HG03039 (cell line): Measurements from ENCODE around the gene LRRFIP1.

Source experiments
- ATAC-seq: cut with Tn5 transposase; IDR thresholded peaks from one replicate; pipeline ENCODE4 v1.9.1; 2021; ENCODE audit warnings: mild to moderate bottlenecking, moderate library complexity; ENCODE audit not compliant: unreplicated experiment

LRRFIP1 gene

DNA sequence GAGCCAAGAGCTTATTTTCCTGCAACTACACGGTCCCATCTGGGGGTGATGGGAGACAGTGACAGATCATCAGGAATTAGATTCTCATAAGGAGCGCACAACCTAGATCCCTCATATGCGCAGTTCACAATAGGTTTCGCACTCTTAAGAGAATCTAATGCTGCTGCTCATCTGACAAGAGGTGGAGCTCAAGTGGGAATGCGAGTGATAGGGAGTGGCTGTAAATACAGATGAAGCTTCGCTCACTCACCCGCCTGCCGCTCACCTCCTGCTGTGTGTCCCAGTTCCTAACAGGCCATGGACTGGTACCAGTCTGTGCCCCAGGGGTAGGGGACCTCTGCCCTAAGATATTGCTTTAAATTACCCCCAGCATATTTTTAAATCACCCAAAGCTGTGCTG, 10.8 kb downstream of the LRRFIP1 start:
- no peak for ATAC-seq

DNA sequence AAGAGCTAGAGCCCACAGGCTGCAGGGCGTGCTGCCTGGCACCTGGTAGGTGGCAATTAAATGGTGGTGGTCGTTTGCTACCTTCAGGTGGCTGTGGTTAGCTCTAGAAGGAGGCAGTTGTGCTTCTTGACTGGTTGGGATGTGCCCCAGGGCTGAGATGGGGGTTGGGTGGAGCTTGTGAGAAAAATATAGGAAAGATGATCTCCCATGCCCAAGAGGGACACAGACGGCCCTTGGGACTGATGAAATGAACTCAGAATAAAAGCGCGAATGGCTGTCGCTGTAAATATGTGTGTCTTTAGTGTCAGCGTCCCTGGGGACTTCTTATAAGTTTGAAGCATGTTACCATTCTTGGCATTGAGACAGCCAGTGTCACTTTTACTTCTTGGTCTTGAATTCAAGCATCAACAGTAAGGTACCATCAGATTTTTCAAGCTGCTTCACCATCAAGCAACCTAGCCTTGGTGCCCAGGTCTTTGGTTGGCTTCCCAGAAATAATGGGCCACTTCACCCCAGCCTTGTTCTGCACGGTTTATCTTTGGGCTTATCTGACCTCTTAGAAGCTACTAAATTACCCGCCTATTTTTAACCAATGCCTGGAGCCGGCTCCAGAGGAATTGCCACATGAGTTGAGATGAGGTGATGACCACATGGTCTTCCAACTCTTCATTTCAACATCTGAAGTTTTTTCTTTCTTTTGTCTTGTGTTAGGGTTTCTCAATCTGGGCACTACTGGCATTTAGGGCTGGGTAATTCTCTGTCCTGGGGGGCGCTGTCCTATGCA, 11.9 kb downstream of the LRRFIP1 start:
- no peak for ATAC-seq

GRCh38 chr2:237639836-237640220, 12.4 kb downstream of the LRRFIP1 start:
- ATAC-seq: no peak

DNA sequence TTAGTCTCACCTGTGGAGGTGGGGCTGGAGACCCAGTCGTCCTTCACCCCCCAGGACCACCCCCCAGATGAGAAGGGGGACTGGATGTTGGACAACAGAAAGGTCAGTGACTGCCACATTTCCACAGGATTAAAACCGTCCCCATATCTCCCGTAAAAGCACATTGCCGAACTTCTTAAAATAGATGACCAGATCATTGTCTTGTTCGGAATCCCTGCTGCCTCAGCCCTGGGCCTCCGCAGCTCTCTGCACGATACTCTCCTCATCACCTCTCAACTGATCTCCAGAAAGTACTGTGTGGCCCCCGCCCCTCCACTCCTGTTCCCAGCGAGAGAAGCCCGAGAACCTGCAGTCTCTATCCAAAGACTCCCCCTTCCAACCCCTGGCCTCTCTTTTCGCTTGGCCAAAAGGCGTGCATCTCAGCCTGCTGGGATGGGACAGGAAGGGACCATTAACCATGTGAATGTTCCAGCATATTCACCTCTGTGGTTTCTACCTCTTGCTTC, 13.2 kb downstream of the LRRFIP1 start:
- no peak for ATAC-seq

DNA sequence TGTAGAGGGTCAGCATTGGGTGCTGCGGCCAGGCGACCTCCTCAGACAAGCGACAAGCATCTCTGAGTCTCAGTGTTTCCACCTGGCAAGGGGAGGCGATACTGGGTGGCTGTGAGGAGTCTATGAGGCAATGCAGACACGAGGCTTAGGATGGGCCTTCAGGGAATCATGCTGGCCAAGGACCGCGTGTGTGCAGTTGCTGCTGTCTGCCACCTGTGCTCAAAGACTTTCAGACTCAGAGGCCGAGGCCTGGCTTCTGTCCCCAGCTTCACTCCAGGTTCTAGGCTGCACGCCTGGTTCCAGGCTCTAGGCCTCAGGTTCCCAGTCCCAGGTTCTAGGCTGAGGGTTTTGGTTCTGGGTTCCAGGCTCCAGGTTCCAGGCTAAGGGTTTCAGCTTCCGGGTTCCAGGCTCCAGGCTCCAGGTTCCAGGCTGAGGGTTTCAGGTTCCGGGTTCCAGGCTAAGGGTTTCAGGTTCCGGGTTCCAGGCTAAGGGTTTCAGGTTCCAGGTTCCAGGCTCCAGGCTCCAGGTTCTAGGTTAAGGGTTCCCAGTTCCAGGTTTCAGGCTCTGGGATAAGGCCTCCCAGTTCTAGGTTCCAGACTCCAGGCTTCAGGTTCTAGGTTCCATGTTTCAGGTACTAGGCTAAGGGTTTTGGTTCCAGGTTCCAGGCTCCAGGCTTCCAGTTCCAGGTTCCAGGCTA, 14.8 kb downstream of the LRRFIP1 start:
- ATAC-seq: no peak

DNA sequence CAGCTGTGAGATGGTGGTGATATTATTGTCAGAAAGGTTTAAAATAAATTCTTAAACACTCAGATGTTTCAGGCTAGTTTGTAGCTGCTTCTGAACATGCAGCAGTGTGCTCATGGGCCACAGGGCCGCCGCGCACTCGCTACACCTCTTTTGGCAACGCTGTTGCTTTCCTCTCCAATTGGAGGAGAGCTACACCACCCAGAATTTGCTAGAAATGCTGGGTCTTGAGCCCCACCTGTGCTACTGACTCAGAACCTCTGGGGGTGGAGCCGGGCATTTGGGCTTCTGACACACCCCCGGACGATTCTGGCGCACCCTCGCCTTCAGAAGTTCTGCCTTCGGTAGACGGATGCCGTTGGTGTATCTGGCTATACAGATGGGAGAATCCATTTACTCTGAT, 15.7 kb downstream of the LRRFIP1 start:
- ATAC-seq: no peak

DNA sequence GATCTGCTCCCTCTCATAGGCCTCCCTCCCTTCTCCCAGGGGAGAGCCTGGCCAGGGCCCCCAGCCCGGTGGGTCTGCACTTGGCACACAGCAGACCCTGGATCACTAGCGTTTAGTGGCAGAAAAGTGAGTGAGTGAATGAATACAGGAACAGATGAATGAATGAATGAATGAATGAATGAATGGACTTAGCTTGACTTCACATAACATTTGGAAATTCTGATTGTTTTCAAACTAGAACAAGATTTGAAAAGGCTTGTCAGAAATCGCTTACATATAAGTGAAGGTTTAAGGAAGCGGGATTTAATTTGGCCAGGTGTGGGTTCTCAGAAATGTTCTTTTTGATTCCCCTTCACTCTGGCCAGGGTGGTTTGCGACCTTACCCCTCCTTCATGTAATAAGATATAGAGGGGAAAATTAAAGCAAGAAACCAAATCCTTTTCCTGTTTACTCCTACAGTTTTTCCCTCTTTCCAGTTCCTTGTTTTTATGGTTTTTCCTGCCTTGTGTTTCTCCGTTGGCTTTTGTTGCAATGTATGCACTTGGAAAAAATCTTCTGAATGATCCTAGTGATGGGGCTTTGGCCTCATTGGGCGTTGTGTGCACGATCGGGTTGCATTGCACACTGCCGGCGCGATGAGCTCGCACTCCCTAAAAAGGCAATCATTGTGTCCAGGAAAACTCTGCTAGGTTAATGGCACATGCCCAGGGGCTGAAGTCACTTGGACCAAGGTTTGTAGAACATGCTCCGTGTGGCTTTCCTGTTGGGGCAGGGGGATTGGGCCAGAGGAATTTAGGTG, 16.4 kb downstream of the LRRFIP1 start:
- ATAC-seq: no peak

- ATAC-seq: no peak
Observed at GRCh38 chr2:237644381-237644703, 17.0 kb downstream of the LRRFIP1 start.

DNA sequence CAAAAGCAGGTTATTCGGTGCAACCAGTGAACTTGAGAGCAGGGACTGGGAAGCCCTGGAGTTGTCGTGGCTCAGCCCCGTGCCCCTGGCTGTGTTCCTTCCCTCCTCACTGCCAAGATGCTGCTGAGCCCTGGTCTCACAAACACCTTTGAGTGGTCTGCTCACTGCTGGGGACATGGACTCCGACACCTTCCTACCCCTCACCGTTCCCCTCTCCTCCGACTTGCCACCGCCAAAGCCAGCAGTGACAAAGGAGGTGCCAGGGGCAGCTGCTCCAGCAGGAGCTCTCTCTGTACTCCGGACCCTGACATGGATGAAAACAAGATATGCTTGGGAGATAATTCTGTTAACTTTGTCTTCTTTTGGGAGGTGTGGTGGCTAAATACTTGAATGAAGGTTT, 17.9 kb downstream of the LRRFIP1 start:
- ATAC-seq: no peak

DNA sequence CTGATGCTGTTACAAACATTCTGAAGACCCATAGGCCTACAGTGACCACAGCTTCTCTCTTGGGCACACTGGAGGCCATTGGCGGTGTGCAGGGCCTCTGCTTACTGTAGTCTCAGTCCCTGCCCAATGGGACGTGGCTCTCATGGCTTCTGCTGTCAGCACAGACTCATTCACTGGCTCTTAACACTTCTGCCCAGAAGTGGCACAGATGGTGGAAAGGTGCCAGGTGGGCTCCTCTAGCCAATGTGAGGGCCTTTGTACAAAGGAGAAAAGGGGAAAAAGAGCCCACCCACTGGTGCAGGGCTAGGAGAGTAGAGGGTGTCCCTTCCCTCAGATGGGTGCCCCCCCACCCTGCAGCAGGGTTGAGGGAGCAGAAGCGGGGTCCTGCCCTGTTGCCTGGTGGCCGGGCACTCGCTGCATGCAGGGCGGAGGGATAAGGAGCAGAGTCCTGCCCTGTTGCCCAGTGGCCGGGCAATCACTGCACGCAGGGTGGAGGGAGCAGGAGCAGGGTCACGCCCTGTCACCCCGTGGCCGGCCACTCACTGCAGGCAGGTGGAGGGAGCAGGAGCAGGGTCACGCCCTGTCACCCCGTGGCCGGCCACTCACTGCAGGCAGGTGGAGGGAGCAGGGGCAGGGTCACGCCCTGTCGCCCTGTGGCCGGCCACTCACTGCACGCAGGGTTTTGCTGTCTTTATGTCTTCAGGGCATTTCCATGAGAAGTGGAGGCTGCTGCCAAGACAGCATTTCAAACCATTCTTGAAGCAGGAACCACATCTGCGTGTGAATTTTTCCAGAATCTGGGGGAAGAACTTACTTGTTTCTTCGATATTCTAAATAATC, 20.0 kb downstream of the LRRFIP1 start:
- no peak for ATAC-seq

- ATAC-seq: no peak
Observed at GRCh38 chr2:237648016-237648381, 20.6 kb downstream of the LRRFIP1 start.

- no peak for ATAC-seq
Observed at GRCh38 chr2:237649541-237650454, 22.4 kb downstream of the LRRFIP1 start.

DNA sequence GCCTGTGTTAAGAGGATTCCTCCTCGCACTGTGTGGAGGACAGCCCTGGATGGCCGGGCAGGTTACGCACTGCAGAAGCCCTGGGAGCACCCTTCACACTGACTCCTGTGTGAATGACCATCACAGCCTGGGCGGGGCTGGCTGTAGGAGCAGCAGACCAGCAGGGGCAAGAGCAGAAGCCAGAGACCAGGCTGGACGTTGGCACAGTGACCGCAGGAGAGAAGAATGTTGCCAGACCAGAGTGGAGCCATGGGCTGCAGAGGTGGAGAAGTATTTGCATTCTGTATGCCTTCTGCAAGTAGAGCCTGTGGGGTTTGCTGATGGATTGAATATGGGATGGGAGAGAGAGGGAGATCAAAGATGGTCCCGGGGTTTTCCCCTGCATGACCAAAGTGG, 23.1 kb downstream of the LRRFIP1 start:
- no peak for ATAC-seq

- no peak for ATAC-seq
Observed at GRCh38 chr2:237651761-237652160, 24.4 kb downstream of the LRRFIP1 start.

DNA sequence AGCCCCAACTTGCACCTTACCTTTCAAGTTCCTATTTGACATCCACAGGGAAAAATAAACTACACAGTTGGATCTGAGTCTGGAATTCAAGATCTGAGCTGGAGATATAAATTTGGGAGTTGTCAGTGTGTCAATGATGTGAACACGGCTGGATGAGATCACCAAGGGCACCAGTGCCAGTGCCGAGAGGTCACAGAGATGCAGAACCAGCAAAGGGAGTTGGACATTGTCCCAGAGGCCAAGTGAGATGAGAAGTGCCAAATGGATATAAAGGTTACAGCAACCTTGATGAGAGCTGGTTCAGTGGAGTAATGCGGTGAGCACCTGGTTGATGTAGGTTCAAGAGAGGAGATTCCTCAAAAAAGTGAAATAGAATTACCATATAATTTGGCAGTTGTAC, 24.8 kb downstream of the LRRFIP1 start:
- no peak for ATAC-seq

GRCh38 chr2:237652854-237653253, 25.5 kb downstream of the LRRFIP1 start:
- ATAC-seq: no peak

- ATAC-seq: no peak
Observed at GRCh38 chr2:237653776-237654558, 26.6 kb downstream of the LRRFIP1 start.

- ATAC-seq: no peak
Observed at GRCh38 chr2:237657063-237657462, 29.7 kb downstream of the LRRFIP1 start.

- no peak for ATAC-seq
Observed at GRCh38 chr2:237660381-237660900, 33.1 kb downstream of the LRRFIP1 start.
